Skeletal muscle satellite cell (primary cell): ENCODE results near the gene ZDHHC4. TPM values are rescaled to one million over a fixed set of nuclear protein-coding genes. Genes with fewer than 3 reads are reported as not detected.

Source experiments
- H3K27me3 ChIP-seq: 2 replicates; pipeline ENCODE4 v1.7.0; 2013; ENCODE audit warnings: low read length; ENCODE audit not compliant: control insufficient read depth, insufficient read depth
- H3K36me3 ChIP-seq: 2 replicates; pipeline ENCODE4 v1.7.0; 2013; ENCODE audit warnings: mild to moderate bottlenecking, control low read depth, low read length; ENCODE audit not compliant: insufficient read depth
- H3K4me1 ChIP-seq: 2 replicates; pipeline ENCODE4 v1.7.0; 2013; ENCODE audit warnings: low read length; ENCODE audit not compliant: control insufficient read depth, insufficient read depth
- H3K4me2 ChIP-seq: 2 replicates; pipeline ENCODE4 v1.7.0; 2013; ENCODE audit warnings: mild to moderate bottlenecking, low read length
- H3K4me3 ChIP-seq: 2 replicates; pipeline ENCODE4 v1.7.0; 2013; ENCODE audit warnings: low read length
- H3K9ac ChIP-seq: 2 replicates; pipeline ENCODE4 v1.7.0; 2013; ENCODE audit warnings: mild to moderate bottlenecking, low read depth, low read length, moderate library complexity
- H3K9me3 ChIP-seq: replicated peaks from 2 replicates; pipeline ENCODE4 v1.7.0; 2013; ENCODE audit warnings: mild to moderate bottlenecking, control low read depth, low read length
- total RNA-seq: library from RNA; depleted of rRNA; stranded (reverse); fragments of >200 nt; gene quantifications from 2 replicates; pipeline ENCODE4 v1.2.3, GENCODE V29; 2012; rRNA removed

ZDHHC4 gene
- 33.0 and 42.6 TPM in 2 replicates for total RNA-seq

DNA sequence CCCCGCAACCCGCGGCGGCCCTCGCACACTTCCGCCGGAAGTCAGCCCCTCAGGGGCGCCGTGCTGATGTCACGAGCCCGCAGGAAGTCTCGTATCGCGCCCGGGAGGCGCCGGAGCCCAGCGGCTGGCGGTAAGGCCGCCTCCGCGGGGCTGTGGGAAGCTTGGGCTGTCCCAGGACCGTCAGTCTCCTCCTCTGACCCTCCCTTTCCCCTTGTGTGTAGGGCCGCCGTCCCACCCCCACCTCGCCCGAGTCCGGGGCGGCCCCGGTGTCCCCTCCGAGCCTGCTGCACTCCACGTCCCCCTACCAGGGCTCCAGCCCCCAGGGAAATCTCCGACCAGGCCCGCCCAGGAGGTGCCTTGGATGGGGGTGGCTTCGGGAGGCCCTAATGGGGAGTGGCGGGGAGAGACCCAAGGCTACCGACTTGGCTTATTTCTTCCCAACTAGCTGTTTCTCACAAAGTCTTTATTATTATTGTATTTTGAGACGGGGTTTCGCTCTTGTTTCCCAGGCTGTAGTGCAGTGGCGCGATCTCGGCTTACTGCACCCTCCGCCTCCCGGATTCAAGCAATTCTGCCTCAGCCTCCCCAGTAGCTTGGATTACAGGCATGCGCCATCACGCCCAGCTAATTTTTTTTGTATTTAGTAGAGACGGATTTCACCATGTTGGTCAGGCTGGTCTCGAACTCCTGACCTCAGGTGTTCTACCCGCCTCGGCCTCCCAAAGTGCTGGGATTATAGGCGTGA lies at the start of gene ZDHHC4:
Gene ZDHHC4, plus strand, starts transcription at position 86 of the 745 bp plus-strand sequence. CDS start 3,108 bp downstream, outside the sequence.
- no peaks in the 10 kb centered on the region for H3K27me3 ChIP-seq
- peak within 1 kb of the TSS; percentile 96 for H3K4me3 ChIP-seq
- H3K9me3 ChIP-seq = no peaks in the 10 kb centered on the region
- peaks cover 6% of the 10 kb centered on the region for H3K4me1 ChIP-seq
- peak within 1 kb of the TSS; percentile 98 for H3K9ac ChIP-seq
- H3K4me2 ChIP-seq = peak within 1 kb of the TSS; percentile 90
- peaks cover 2% of the 10 kb centered on the region for H3K36me3 ChIP-seq

DNA sequence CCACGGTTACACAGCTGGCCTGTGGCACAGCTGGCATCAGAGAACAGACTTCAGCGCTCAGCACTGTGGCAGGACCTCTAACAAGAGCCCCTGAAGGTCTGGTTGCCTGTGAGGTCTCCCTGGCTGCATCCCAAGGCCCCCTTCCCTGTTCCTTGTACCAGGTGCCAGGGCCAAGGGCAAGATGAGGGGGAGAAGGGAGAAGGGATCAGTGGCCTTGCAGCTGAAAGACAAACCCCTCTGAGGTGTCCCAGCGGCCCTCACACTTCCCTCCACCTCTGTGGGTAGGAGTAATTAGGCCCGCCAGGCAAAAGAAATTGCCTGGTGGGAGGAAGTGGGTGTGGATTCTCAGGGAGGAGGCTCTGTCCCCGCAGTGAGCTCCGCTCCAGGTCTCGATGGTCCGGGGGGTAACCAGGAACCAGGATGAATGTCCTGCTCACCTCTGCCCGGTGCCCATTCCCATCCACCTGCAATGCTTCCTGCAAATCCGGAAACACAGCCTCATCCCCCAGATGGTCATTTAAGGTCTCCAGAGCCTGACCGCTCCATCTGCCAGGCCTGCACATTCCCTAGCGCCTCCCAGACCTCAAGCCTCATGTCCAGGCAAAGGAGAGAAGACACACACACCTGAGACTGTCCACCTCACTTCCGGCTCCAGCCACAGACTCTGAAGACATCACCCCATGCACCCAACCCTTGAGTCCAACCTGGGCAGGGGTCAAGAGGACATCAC lies 48.7 kb upstream of the ZDHHC4 start:
- Histone ChIP-seq H3K27me3 (peaks cover 67% of the 10 kb centered on the region), H3K4me3 (no peak overlapping the region), H3K9me3 (no peaks in the 10 kb centered on the region), H3K4me1 (peaks cover 9% of the 10 kb centered on the region), H3K4me2 (no peak overlapping the region), H3K36me3 (no peaks in the 10 kb centered on the region), H3K9ac (no peak overlapping the region)

DNA sequence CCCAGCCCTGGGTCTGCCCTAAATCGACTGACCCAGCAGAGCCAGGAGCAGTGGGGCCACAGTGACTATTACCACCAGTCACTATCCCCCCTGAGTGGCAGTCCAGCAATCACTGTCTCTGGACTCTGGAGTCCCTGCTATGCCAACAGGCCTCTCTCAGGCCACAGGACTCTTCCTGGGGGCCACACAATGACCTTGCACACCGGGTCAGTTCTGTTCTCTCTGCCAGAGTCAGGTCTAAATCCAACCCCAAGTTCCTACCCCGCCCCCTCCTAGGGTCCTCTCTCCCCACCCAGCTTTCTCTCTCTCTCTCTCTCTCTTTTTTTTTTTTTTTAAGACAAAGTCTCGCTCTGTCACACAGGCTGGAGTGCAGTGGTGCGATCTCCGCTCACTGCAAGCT lies 47.6 kb upstream of the ZDHHC4 start:
- Histone ChIP-seq H3K4me2 (no peak overlapping the region), H3K36me3 (no peaks in the 10 kb centered on the region), H3K27me3 (peaks cover 66% of the 10 kb centered on the region), H3K4me1 (peaks cover 9% of the 10 kb centered on the region), H3K4me3 (no peak overlapping the region), H3K9me3 (no peaks in the 10 kb centered on the region), H3K9ac (no peak overlapping the region)

DNA sequence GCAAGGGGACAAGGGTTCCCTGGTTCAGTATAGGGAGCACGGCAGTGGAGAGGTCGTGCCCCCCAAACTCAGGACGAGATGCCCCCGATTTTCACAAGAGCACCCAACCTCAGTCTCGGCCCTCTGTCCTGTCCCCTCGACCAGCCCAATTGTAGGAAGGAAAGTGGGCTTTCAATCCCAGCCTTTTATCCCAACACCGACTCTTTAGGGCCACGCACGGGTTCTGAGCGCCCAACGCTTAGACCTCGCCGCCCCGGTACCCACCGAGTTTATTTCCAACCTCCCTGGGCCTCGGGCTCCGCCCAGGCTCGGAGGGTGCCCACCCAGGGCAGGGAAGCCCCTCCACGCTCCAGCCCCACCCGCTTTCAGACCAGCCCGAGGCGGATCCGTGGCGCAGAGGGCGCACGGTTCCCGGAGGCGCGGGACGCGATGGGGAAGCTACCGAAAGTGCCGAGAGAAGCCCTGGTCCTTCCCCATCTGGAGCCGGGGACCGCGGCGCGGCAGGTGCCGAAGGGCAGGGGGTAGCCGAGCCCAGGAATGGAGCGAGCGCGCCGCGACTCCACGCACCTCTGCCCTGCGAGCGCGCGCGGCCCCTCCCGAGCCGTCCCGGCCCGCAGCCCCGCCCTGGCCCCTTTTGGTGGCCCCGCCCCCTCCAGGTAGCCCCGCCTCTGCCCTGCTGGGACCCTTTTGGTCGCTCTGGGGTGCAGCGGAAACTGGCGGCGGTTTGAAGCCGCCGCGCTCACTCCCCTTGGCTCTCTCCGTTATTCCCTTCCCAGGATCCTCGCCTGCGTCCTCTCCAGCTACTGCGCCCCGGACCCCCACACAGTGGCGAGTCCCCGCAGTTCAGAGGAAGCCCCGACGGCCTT lies 46.4 kb upstream of the ZDHHC4 start:
- Histone ChIP-seq H3K4me1 (peaks cover 9% of the 10 kb centered on the region), H3K9ac (no peak overlapping the region), H3K4me2 (peak overlapping the region; percentile 68), H3K27me3 (peaks cover 72% of the 10 kb centered on the region), H3K36me3 (no peaks in the 10 kb centered on the region), H3K4me3 (no peak overlapping the region), H3K9me3 (no peaks in the 10 kb centered on the region)

DNA sequence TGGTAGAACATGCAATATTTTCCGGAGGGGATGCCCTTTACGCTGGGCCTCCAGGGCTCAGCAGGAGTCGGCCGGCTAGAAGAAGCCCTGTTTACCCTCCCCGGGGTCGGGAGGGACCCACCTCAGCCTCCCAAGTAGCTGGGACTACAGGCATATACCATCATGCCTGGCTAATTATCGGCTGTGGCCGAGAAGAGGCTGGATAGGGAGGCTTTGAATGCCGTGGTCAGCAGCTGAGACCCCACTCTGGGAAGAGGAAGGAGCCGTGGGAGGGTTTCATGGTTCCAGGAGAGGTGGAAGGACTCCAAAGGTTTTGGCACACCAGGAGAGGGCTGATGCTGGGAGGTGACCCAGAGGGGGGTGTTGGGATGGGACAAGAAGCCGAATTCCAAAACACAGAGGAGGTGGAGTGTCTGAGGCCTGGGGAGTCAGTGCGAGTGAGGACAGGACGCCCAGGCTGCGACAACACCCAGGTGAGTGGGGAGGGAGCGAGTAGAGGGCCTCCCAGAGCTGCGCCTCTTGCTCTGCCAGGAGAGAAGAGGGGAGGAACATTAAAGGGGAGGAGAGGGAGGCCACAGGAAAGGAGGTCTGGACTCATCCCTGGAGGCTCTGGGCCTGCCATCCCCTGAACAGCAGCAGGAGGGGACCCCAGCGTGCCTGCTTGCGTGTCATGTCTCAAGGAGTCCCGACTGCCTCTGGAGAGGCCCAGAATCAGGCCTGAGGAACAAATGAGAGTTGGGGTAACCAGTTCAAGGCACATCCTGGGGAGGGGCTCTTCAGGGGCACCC lies 45.6 kb upstream of the ZDHHC4 start:
- Histone ChIP-seq H3K4me1 (peaks cover 5% of the 10 kb centered on the region), H3K36me3 (no peaks in the 10 kb centered on the region), H3K9me3 (no peaks in the 10 kb centered on the region), H3K9ac (no peak overlapping the region), H3K27me3 (peaks cover 74% of the 10 kb centered on the region), H3K4me2 (no peak overlapping the region), H3K4me3 (no peak overlapping the region)

DNA sequence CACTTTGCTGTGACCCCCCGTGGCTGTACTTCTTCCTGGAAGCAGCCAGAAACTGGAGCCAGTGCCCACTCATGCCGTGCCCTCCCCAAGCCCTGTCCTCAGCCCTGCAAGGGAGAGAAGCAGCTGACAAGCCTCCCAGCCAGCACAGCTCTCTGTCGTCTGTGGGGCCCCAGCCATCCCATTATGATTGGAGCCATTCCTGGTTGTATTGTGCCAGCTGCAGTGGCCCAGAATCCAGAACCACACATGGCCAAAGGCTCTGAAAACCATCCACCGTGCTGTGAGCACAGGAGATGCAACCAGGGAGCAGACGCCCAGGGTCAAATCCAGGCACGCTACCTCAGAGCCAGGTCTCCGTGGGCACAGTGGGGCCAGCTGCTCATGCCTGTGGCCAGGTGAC lies 44.7 kb upstream of the ZDHHC4 start:
- H3K27me3 ChIP-seq = peaks cover 66% of the 10 kb centered on the region
- peaks cover 4% of the 10 kb centered on the region for H3K4me1 ChIP-seq
- H3K9ac ChIP-seq = no peak overlapping the region
- no peaks in the 10 kb centered on the region for H3K9me3 ChIP-seq
- no peak overlapping the region for H3K4me2 ChIP-seq
- no peak overlapping the region for H3K4me3 ChIP-seq
- no peaks in the 10 kb centered on the region for H3K36me3 ChIP-seq

DNA sequence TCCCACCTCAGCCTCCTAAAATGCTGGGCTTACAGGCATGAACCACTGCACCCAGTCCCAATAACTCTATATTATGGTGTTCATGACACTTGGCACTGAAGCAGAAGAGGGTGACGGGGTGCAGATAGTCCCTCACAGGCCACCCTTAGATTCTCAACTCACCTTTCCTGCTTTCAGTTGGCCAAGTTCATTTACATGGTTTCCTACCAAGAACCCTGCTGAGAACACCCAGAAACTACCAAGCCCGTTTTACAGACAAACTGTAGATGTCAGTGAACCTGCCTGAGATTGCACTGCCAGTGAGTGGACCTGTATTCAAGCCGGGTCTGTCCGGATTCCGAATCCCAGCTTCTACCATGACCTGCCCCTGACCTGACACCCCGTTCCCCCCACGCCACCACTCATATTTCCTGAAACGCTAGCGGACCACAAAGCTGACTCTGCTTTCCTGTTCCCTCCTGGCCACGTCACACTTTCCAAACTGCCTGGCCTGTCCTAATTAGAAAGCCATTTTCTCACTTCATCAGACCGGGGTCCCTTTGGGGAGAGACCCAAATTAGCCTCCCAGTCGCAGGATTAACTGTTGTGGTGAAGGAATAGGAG lies 43.3 kb upstream of the ZDHHC4 start:
- Histone ChIP-seq H3K9me3 (no peaks in the 10 kb centered on the region), H3K4me3 (no peak overlapping the region), H3K4me2 (no peak overlapping the region), H3K36me3 (no peaks in the 10 kb centered on the region), H3K27me3 (peaks cover 61% of the 10 kb centered on the region), H3K9ac (no peak overlapping the region), H3K4me1 (peaks cover 4% of the 10 kb centered on the region)

DNA sequence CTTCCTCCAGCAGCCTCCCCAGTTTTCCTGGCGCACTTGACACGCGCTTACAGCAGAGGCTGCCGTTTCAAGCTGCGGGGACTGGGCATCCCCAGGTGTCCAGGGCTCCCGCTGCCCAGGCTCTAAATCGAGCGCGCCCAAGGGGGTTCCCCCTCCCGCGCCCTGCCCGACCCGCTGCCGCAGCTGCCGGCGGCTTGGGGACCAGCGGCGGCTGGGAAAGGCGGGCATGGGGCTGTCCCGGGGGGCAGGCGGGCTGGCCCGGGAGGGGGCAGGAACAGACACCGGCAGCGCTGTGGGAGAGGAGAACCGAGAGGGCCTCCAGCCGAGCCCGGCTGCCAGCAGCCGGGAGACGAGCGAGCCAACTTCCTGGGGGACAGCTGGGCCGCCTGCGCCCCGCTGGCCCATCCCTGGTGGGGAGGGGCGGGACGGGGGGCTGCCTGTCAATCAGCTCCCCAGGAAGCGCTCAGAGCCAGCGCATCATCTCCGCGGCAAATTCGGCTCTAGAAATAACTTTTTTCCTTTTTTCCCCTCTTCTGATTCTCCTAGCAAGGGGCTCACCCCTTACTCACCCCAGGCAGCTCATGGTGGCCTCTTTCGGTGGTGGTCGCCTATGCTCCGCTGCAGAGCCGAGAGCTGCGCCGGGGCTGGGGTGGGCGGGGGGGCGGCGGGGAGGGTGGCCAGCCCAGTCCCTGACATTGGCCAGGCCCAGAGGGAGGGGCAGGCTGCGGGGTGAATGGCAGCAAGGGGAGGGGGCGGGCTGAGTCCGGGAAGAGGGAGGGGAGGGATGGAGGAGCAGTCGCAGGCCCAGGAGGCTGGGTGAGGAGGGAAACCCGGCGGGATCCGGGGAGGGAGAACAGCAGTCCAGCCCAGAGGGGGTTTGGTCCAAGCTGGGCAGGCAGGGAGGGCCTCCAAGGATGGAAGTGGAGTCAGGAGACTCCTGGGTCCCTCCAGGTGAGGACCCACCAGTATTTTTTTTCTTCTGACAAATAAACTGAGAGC lies 40.7 kb upstream of the ZDHHC4 start:
- Histone ChIP-seq H3K4me3 (peak overlapping the region; percentile 39), H3K9ac (no peak overlapping the region), H3K27me3 (peaks cover 58% of the 10 kb centered on the region)

DNA sequence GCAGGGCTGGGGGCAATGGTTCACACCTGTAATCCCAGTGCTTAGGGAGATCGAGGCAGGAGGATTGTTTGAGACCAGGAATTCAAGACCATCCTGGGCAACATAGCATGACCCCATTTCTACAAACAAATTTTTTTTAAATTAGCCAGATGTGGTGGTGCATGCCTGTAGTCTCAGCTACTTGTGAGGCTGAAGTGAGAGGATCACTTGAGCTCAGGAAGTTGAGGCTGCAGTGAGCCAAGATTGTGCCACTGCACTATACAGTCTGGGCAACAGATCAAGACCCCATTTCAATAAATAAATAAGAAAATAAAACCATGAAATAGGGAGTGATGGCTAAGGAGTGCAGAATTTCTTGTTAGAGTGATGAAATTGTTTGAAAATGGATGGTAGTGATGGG lies 34.9 kb upstream of the ZDHHC4 start:
- peaks cover 15% of the 10 kb centered on the region for H3K27me3 ChIP-seq
- H3K9me3 ChIP-seq = no peaks in the 10 kb centered on the region
- no peak overlapping the region for H3K9ac ChIP-seq
- H3K4me1 ChIP-seq = no peaks in the 10 kb centered on the region
- H3K4me2 ChIP-seq = no peak overlapping the region
- no peaks in the 10 kb centered on the region for H3K36me3 ChIP-seq
- no peak overlapping the region for H3K4me3 ChIP-seq

More for the DNA sequence above, 40.7 kb upstream of the ZDHHC4 start:
- H3K9me3 ChIP-seq = no peaks in the 10 kb centered on the region
- H3K4me1 ChIP-seq = no peaks in the 10 kb centered on the region
- peak overlapping the region; percentile 63 for H3K4me2 ChIP-seq
- H3K36me3 ChIP-seq = no peaks in the 10 kb centered on the region
